GM12875 (cell line): ENCODE data around the gene ARL8B.
"Not testable (repeated sequence)": the region's sequence is repeated elsewhere in the genome, so short reads cannot be mapped to it uniquely, and the experiment has no call there.

Source experiments
- H3K4me3 ChIP-seq: one replicate; pipeline ENCODE4 v1.5.1; 2011; ENCODE audit warnings: low read depth, low read length, control low read depth
- CTCF ChIP-seq: IDR thresholded peaks from 2 replicates; pipeline ENCODE4 v1.5.1; 2011; ENCODE audit warnings: low read depth, mild to moderate bottlenecking, control low read depth, inconsistent platforms, low read length, moderate library complexity, borderline replicate concordance; ENCODE audit not compliant: insufficient read depth

Gene ARL8B

GRCh38 chr3:5172018-5172417 is 49.9 kb downstream of the ARL8B start:
- TF ChIP-seq CTCF = no peak
- no peak overlapping the region for H3K4me3 ChIP-seq

- not testable (repeated sequence) for H3K4me3 ChIP-seq
Observed at GRCh38 chr3:5179036-5179435, 56.9 kb downstream of the ARL8B start.

- no peak for TF ChIP-seq CTCF
- H3K4me3 ChIP-seq = no peak overlapping the region
Observed at GRCh38 chr3:5181469-5182141, 59.5 kb downstream of the ARL8B start.

GRCh38 chr3:5183714-5184113 is 61.6 kb downstream of the ARL8B start:
- not testable (repeated sequence) for H3K4me3 ChIP-seq

- no peak overlapping the region for H3K4me3 ChIP-seq
- no peak for TF ChIP-seq CTCF
Observed at GRCh38 chr3:5184499-5184898, 62.4 kb downstream of the ARL8B start.

- no peak overlapping the region for H3K4me3 ChIP-seq
- no peak for TF ChIP-seq CTCF
Observed at GRCh38 chr3:5185093-5185673, 63.1 kb downstream of the ARL8B start.

GRCh38 chr3:5186089-5186857 is 64.2 kb downstream of the ARL8B start:
- no peak for TF ChIP-seq CTCF
- H3K4me3 ChIP-seq = peak overlapping the region; percentile 45

GRCh38 chr3:5186858-5187155 is 64.7 kb downstream of the ARL8B start:
- peak overlapping the region; percentile 45 for H3K4me3 ChIP-seq
- TF ChIP-seq CTCF = no peak
